Endothelial cell of umbilical vein (primary cell): ENCODE measurements around the gene SLC19A1. TPM values are rescaled to one million over a fixed set of nuclear protein-coding genes. Genes with fewer than 3 reads are reported as not detected.

Experiments
- BruUV-seq: library from RNA; stranded (reverse); fragments of 400-500 nt; replicated peaks from 2 replicates; lab custom pipeline; 2021; lab: Mats Ljungman, UMichigan
- CTCF ChIA-PET: fragments of 300-600, 350-600 bp; sonication (Branson Sonifier 250); formaldehyde crosslinking; loops from one replicate; lab custom pipeline; 2021; ENCODE audit warnings: antibody characterized with exemption, inconsistent platforms; lab: Charles Lee
- POLR2A ChIA-PET: fragments of 300-600, 350-600 bp; sonication (Branson Sonifier 250); formaldehyde crosslinking; loops from one replicate; lab custom pipeline; 2021; ENCODE audit warnings: antibody characterized with exemption, inconsistent platforms; lab: Charles Lee
- DNase-seq: peaks from one replicate; pipeline ENCODE4 v3.0.0-alpha.2; 2011; ENCODE audit warnings: low read depth, low spot score
- FAIRE-seq: peaks from 2 replicates; lab custom pipeline; 2011; peaks lifted over from hg19 to GRCh38; lab: Jason Lieb, UNC
- H2AFZ ChIP-seq: 2 replicates; pipeline ENCODE4 v1.6.0; 2012; ENCODE audit warnings: low read depth, low read length, control low read depth, inconsistent platforms
- H3K27ac ChIP-seq: 2 replicates; pipeline ENCODE4 v1.5.1; 2011; ENCODE audit warnings: low read depth, mild to moderate bottlenecking, control low read depth, low read length, moderate library complexity; ENCODE audit not compliant: insufficient read depth
- H3K27me3 ChIP-seq, 2 experiments: 2 replicates each; pipeline versions ENCODE4 v1.6.0 to v1.6.1; 2011; ENCODE audit warnings: low read length in 2 of 2, mixed read lengths in 1 of 2; ENCODE audit not compliant: control insufficient read depth in 2 of 2, insufficient read depth in 2 of 2
- H3K36me3 ChIP-seq, 2 experiments: 2 replicates in 1 of 2; 3 replicates in 1 of 2; pipeline ENCODE4 v1.5.1; 2011; ENCODE audit warnings: low read length in 2 of 2, mild to moderate bottlenecking in 1 of 2, moderate library complexity in 1 of 2; ENCODE audit not compliant: control insufficient read depth in 2 of 2, insufficient read depth in 2 of 2; ENCODE audit errors: extremely low read depth in 1 of 2
- H3K4me1 ChIP-seq: 3 replicates; pipeline ENCODE4 v1.5.1; 2011; ENCODE audit warnings: mild to moderate bottlenecking, low read length; ENCODE audit not compliant: control insufficient read depth, insufficient read depth; ENCODE audit errors: extremely low read depth
- H3K4me2 ChIP-seq: 2 replicates; pipeline ENCODE4 v1.6.1; 2011; ENCODE audit warnings: low read length, control low read depth, mixed read lengths; ENCODE audit not compliant: insufficient read depth
- H3K4me3 ChIP-seq, 3 experiments: fragments of 200-600 bp in 1 of 3; sonication (generic), shearing (Covaris generic) in 1 of 3; replicated peaks in 1 of 3; 2 replicates each; pipeline ENCODE4 v1.5.1; 2011 to 2016; ENCODE audit warnings: control low read depth in 3 of 3, low read length in 3 of 3, mild to moderate bottlenecking in 2 of 3, inconsistent platforms in 1 of 3, low read depth in 1 of 3, moderate library complexity in 1 of 3; ENCODE audit not compliant: insufficient read depth in 1 of 3
- H3K79me2 ChIP-seq: 2 replicates; pipeline ENCODE4 v1.6.0; 2012; ENCODE audit warnings: low read length, inconsistent platforms; ENCODE audit not compliant: control insufficient read depth, insufficient read depth
- H3K9ac ChIP-seq: replicated peaks from 2 replicates; pipeline ENCODE3; 2011; ENCODE audit warnings: low read length, control low read depth; ENCODE audit not compliant: insufficient read depth; ENCODE audit errors: extremely low read depth
- H3K9me1 ChIP-seq: replicated peaks from 3 replicates; pipeline ENCODE4 v1.6.0; 2011; ENCODE audit warnings: mild to moderate bottlenecking, low read length; ENCODE audit not compliant: control insufficient read depth, insufficient read depth; ENCODE audit errors: extremely low read depth
- H3K9me3 ChIP-seq: replicated peaks from 2 replicates; pipeline ENCODE4 v1.5.1; 2012; ENCODE audit warnings: low read length, inconsistent platforms; ENCODE audit not compliant: control insufficient read depth, insufficient read depth
- H4K20me1 ChIP-seq: replicated peaks from 2 replicates; pipeline ENCODE3; 2011; ENCODE audit warnings: mild to moderate bottlenecking, low read length; ENCODE audit not compliant: control insufficient read depth, insufficient read depth; ENCODE audit errors: extremely low read depth
- EZH2 ChIP-seq: IDR thresholded peaks from 2 replicates; pipeline ENCODE4 v1.6.1; 2012; ENCODE audit warnings: borderline replicate concordance, low read depth, mild to moderate bottlenecking, moderate library complexity, low read length, inconsistent platforms; ENCODE audit not compliant: severe bottlenecking
- FOS ChIP-seq: IDR thresholded peaks from 2 replicates; pipeline ENCODE4 v1.6.1; 2011; ENCODE audit warnings: mild to moderate bottlenecking, low read length, moderate library complexity, borderline replicate concordance; ENCODE audit not compliant: insufficient read depth
- GATA2 ChIP-seq: IDR thresholded peaks from 2 replicates; pipeline ENCODE4 v1.7.0; 2011; ENCODE audit warnings: low read depth, mild to moderate bottlenecking, moderate library complexity, mixed read lengths, low read length; ENCODE audit not compliant: insufficient read length, insufficient read depth
- JUN ChIP-seq: IDR thresholded peaks from 2 replicates; pipeline ENCODE4 v1.6.1; 2011; ENCODE audit warnings: borderline replicate concordance, low read depth; ENCODE audit not compliant: insufficient read length, insufficient read depth
- MYC ChIP-seq: IDR thresholded peaks from one replicate; pipeline ENCODE4 v1.6.1; 2011; ENCODE audit warnings: mild to moderate bottlenecking, low read depth, low read length
- POLR2A ChIP-seq: IDR thresholded peaks from 2 replicates; pipeline ENCODE4 v1.6.1; 2012; ENCODE audit warnings: low read depth, mild to moderate bottlenecking, control low read depth, low read length
- POLR2AphosphoS5 ChIP-seq: IDR thresholded peaks from 2 replicates; pipeline ENCODE4 v1.6.1; 2012; ENCODE audit warnings: low read depth, mild to moderate bottlenecking, control low read depth, low read length, moderate library complexity; ENCODE audit not compliant: insufficient read depth
- dilution Hi-C: fragments of 300-500 bp; cut with MboI; formaldehyde crosslinking; loops from one replicate; pipeline ENCODE4 v1.15.0; 2019; ENCODE audit warnings: low sequenced_read_pairs; ENCODE audit not compliant: extremely low pct_ligation_motif_present
- intact Hi-C: fragments of 100-400 bp; cut with micrococcal nuclease; formaldehyde crosslinking; loops from one replicate; pipeline ENCODE4 v1.10.0; 2022
- polyA plus RNA-seq, 4 experiments: library from polyadenylated mRNA; depleted of rRNA in 3 of 4; stranded (reverse) in 3 of 4; unstranded in 1 of 4; fragments of >200 nt; gene quantifications; 2 replicates each; pipeline versions ENCODE4 v1.2.1 to v1.2.3, GENCODE V29; 2011 to 2012; ENCODE audit warnings: missing spikeins in 1 of 4
- total RNA-seq: library from RNA; stranded (reverse); gene quantifications from 2 replicates; pipeline ENCODE4 v1.2.3, GENCODE V29; 2021
- TF ChIP-seq, protein P1 (sequence below), 2 donors: IDR thresholded peaks; 1 replicate in 1 of 2; 2 replicates in 1 of 2; pipeline ENCODE4 v1.5.1; 2011; ENCODE audit warnings: low read length in 2 of 2, mild to moderate bottlenecking in 2 of 2, moderate library complexity in 2 of 2, control low read depth in 1 of 2, inconsistent platforms in 1 of 2, low read depth in 1 of 2; ENCODE audit not compliant: insufficient read depth in 1 of 2; ENCODE audit errors: extremely low read depth in 1 of 2
- TF ChIP-seq, protein P2 (sequence below): IDR thresholded peaks from 2 replicates; pipeline ENCODE4 v1.6.1; 2011; ENCODE audit not compliant: insufficient read depth, insufficient read length

Gene SLC19A1
- total and polyA plus RNA-seq, 2 donors (not counting 3 experiments of a cell fraction or from before 2014, with no cell fraction given), result 36.3 to 54.6 TPM

DNA sequence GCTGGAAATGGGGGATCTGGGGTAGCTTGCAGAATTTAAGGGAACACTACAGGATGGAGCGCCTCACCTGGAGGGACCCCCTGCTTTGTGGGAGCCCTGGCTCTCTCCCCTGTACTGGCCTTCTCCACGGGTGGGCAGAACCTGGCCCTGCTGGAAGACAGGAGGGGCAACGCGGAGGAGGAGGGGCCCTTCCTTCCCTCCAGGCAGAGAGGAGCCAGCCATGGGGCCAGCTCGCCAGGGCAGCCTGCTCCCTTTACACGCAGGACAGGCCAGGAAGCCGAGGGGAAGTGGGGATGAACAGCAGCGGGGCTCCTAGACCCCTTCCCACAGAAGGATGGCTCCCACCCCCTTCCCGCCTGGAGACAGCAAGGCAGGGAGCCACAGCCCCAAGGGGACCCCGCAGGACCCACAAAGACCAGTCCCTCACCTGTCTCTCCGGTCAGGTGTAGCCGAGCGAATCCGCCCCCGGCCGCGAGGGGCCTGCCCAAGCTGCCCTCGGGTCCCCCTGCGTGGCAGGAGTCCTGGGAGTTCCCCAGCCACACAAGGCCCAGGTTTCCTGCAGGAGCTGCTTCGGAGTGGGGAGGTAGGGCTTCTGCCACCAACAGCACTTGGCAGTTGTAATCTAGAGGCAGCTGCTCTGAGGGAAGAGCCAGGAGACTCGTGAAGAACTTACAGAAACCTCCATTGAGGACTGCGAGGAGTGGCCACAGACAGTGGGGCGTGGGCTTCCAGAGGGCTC lies 1.6 kb upstream of the SLC19A1 start:
- H3K36me3 ChIP-seq, result no peaks in the 10 kb centered on the region
- TF ChIP-seq, protein P1, sequence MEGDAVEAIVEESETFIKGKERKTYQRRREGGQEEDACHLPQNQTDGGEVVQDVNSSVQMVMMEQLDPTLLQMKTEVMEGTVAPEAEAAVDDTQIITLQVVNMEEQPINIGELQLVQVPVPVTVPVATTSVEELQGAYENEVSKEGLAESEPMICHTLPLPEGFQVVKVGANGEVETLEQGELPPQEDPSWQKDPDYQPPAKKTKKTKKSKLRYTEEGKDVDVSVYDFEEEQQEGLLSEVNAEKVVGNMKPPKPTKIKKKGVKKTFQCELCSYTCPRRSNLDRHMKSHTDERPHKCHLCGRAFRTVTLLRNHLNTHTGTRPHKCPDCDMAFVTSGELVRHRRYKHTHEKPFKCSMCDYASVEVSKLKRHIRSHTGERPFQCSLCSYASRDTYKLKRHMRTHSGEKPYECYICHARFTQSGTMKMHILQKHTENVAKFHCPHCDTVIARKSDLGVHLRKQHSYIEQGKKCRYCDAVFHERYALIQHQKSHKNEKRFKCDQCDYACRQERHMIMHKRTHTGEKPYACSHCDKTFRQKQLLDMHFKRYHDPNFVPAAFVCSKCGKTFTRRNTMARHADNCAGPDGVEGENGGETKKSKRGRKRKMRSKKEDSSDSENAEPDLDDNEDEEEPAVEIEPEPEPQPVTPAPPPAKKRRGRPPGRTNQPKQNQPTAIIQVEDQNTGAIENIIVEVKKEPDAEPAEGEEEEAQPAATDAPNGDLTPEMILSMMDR (IDR thresholded peaks at IDR 0.05; ENCODE audit: extremely low read depth in 1 of 2, insufficient read depth in 1 of 2, low read depth in 1 of 2, low read length in 2 of 2), result no peak
- TF ChIP-seq MYC (no peak), FOS (no peak), POLR2A (no peak), GATA2 (no peak), EZH2 (no peak), JUN (no peak), POLR2AphosphoS5 (no peak)
- TF ChIP-seq, protein P2, sequence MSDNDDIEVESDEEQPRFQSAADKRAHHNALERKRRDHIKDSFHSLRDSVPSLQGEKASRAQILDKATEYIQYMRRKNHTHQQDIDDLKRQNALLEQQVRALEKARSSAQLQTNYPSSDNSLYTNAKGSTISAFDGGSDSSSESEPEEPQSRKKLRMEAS, result no peak
- no peaks in the 10 kb centered on the region for H3K9me3 ChIP-seq
- no TSS peak for BruUV-seq
- no peaks in the 10 kb centered on the region for H4K20me1 ChIP-seq
- POLR2A ChIA-PET, result no interaction called here
- H3K27ac ChIP-seq, result no peak overlapping the region
- H3K4me3 ChIP-seq, result no peak overlapping the region
- H2AFZ ChIP-seq, result no peak overlapping the region
- H3K4me1 ChIP-seq, result peaks cover 9% of the 10 kb centered on the region
- DNase-seq, result no peak
- no peaks in the 10 kb centered on the region for H3K9me1 ChIP-seq
- H3K27me3 ChIP-seq, result no peaks in the 10 kb centered on the region
- intact Hi-C loops (no loop called here), dilution Hi-C loops (no loop called here)
- FAIRE-seq, result no peak
- no peak overlapping the region for H3K9ac ChIP-seq
- no peak overlapping the region for H3K4me2 ChIP-seq
- H3K79me2 ChIP-seq, result peaks cover 29% of the 10 kb centered on the region
- CTCF ChIA-PET, result interaction anchor here (1.9 kb wide), 1 partner anchor 12 kb away, joined by 7 read pairs; no protein-coding TSS in a partner anchor
